GM18520 (cell line): ENCODE data around the gene TLL1.

Experiments used
- ATAC-seq: cut with Tn5 transposase; IDR thresholded peaks from one replicate; pipeline ENCODE4 v1.9.1; 2021; ENCODE audit not compliant: unreplicated experiment

TLL1 gene

GRCh38 chr4:165879641-165880040 lies 6.6 kb downstream of the TLL1 start:
- ATAC-seq, result no peak

- ATAC-seq, result no peak
Observed at GRCh38 chr4:165894159-165894558, 21.1 kb downstream of the TLL1 start.

DNA sequence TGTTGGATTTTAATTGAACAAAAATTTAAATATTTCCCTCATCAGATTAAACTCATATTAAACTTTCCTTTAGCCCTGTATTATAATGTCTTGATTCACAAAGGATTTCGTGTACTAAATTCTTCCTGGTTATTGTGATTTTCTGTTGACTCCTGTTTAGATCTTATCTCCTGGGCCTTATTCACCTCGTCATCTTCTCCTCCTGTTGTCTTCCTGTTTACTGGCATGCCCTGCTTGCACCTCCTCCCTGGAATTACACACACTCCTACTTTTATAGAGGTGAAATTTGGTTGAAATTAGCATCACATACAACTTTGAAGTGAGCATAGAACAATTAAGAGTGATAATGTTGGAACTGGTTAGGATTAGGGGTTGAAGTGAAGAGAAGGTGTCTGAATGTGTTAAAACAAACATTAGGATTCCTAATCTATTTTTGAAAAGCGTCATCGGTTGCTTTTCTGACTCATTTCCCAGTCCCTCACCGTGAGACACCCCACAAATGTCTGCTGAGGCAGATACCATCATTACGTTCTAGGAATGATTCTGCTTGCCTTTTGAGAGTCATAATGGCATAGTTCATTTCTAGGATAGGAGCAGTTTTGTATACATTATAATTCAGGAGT lies 32.5 kb downstream of the TLL1 start:
- no peak for ATAC-seq

- no peak for ATAC-seq
Observed at GRCh38 chr4:165906272-165906671, 33.2 kb downstream of the TLL1 start.

DNA sequence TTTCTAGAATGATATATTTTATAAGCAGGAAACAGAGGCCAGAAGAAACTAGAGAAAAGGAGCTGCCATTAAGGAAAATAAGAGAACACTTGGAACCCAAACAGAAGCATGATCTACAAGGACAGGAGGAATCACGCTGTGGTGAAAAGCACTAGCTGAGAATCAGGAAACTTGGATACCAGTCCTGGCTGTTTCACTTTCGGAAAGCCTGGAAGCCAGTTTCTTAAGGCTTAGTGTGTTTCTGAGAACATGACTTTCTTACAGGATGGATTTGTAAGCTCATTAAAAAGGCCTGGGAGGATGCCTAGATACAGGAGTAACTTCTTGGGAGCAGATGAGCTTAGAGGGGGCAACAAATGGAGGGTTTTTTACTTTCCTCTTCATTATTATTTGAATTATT lies 36.9 kb downstream of the TLL1 start:
- no peak for ATAC-seq

- ATAC-seq, result no peak
Observed at GRCh38 chr4:165915215-165915614, 42.2 kb downstream of the TLL1 start.

DNA sequence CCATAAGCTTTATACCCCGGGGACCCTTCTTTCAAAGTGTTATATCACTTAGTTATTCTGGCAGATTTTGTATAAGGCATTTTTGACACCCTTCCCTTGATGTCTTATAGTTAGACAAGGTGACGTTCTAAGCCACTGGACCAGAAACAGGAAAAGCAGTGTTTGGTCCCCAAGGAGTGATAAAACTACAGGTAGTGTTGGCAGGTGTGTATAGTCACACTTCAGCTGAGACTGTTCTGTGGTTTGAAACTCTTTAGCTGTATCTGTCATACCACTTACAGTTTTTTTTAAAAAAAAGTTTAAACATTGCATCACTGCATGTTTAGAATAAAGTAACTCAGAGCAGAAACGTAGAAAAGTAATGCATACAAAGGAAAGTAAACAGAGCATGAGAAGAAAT lies 48.5 kb downstream of the TLL1 start:
- ATAC-seq, result no peak

- no peak for ATAC-seq
Observed at GRCh38 chr4:165922747-165923146, 49.7 kb downstream of the TLL1 start.

DNA sequence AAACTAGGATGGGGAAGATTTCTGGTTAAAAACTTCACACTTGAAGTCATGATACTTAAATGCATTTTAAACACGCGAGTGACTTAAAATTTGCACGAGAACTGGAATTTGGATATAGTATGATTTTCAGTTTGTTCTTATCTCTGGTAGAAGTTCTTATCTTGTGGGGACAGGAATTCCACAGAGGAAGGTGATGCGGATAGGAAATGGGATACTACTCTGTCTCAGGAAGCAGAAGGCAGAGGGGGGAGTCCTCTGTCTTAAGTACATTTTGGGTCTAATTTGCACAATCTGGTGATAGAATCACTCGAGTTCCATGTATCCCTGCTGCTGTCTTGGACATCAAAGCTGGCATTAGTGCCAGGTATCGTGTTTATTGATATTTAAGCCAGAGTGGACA lies 53.3 kb downstream of the TLL1 start:
- ATAC-seq, result no peak

- ATAC-seq, result no peak
Observed at GRCh38 chr4:165927366-165927765, 54.3 kb downstream of the TLL1 start.

DNA sequence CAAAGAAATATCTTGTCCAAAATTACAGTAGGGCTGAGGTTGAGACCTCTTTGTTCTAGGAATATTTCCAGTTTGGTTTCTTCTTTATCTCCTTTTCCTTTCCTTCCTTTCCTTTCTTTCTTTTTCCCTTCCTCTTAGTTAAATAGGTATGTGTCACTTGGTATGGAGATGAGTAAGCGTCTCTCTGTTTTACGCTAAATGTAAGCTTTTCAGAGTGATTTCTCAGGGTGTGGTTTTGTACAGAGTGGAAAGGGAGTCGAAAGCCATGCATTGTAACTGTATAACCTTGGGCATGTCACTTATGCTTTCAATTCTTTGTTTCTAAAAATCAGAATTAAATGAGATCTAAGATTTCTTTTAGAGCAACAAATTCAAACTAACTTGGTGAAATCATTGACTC lies 54.8 kb downstream of the TLL1 start:
- no peak for ATAC-seq

- ATAC-seq, result no peak
Observed at GRCh38 chr4:165928601-165929000, 55.6 kb downstream of the TLL1 start.

DNA sequence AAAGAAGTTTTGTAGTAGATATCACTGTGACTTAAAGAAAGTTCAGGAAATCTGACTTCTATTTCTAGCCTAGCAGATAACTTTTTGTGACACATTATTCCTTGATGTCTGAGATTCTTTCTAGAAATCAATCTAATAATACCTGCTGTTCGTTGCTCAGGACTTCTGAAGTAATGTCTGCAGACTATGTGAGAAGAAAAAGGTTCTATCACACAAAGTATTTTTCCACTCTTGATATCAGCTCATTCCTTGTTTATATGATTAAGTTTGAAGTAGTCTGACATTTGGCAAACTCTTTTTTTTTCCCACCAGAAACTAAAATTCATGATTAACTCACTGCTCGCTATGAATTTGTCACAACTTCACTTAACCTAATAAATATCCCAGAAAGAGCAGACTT lies 56.6 kb downstream of the TLL1 start:
- no peak for ATAC-seq

- ATAC-seq, result no peak
Observed at GRCh38 chr4:165931741-165932140, 58.7 kb downstream of the TLL1 start.

GRCh38 chr4:165944900-165945299 lies 71.9 kb downstream of the TLL1 start:
- no peak for ATAC-seq

DNA sequence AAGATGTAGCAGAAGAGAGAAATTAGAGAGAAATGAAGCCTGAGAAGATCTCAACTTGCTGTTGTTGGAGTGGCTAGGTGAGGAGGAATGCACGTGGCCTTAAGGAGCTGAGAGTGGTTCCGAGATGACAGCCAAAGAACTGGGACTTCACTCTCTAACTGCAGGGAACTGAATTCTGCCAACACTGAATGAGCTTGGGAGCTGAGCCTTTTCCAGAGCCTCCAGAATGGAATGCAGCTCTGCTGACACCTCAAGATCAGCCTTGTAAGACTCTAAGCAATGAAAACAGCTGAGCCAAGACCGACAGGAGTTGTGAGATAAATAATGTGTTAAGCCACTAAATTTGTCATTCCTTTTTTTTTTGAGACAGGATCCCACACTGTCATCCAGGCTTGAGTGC lies 73.0 kb downstream of the TLL1 start:
- ATAC-seq, result no peak

GRCh38 chr4:165947019-165947418 lies 74.0 kb downstream of the TLL1 start:
- ATAC-seq, result no peak

GRCh38 chr4:165953181-165953580 lies 80.1 kb downstream of the TLL1 start:
- ATAC-seq, result no peak

GRCh38 chr4:165963621-165964020 lies 90.6 kb downstream of the TLL1 start:
- ATAC-seq, result no peak

DNA sequence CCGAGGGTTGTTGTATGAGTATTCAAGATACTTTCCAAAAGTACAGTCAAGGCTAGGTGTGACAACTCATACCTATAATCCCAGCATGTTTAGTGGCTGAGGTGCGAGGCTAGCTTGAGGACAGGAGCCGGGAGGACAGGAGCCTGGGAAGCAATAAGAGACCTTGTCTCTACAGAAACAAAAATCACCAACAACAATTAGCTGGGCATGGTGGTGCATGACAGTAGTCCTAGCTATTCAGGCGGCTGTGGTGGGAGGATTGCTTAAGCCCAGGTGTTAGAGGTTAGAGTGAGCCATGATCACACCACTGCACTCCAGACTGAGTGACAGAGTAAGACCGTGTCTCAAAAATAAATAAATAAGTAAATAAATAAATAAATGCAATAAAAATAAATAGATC lies 91.6 kb downstream of the TLL1 start:
- no peak for ATAC-seq

DNA sequence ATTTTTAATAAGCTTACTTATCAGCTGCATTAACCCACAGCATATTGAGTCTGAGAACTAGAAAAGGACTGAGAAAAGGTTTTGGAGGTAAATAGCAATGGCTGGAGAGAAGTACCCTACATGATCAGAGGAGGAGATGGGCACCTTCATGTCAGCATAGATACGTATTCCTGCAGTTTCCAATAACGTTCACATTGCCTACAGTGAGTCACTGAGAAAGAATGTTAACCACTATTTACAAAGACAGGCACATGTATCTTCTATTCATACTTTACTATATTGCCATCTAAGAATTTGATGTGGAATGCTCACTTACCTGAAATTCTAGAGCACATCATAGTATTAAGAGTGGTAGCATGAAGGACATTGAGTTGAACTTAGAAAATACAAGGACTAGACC lies 92.5 kb downstream of the TLL1 start:
- no peak for ATAC-seq

GRCh38 chr4:165966833-165967232 lies 93.8 kb downstream of the TLL1 start:
- no peak for ATAC-seq

- ATAC-seq, result no peak
Observed at GRCh38 chr4:165967486-165967885, 94.4 kb downstream of the TLL1 start.
